GM12873 (cell line): ENCODE results near the gene PYGL.

Source experiments
- TF ChIP-seq, protein P1 (sequence below): IDR thresholded peaks from 2 replicates; pipeline ENCODE4 v1.5.1; 2012; ENCODE audit warnings: low read depth, mild to moderate bottlenecking, moderate library complexity, low read length, control low read depth; ENCODE audit not compliant: insufficient read depth; ENCODE audit errors: missing control alignments

Gene PYGL

DNA sequence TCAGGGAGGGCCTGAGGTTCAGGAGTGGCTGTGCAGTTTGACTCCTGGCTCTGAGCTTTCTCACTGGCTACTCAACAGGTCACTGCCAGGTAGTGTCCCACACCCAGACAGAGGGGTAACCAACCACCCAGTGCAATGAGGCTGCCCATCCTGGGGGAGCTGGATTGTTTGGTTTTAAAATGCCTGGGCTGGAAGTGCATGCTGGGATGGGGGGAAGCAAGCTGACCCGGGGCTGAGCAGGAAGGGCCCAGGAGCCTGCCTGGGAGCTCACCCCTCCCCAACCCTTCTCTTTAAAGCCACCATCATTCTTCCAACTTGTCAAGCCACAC is 85.0 kb downstream of the PYGL start:
- TF ChIP-seq, protein P1, sequence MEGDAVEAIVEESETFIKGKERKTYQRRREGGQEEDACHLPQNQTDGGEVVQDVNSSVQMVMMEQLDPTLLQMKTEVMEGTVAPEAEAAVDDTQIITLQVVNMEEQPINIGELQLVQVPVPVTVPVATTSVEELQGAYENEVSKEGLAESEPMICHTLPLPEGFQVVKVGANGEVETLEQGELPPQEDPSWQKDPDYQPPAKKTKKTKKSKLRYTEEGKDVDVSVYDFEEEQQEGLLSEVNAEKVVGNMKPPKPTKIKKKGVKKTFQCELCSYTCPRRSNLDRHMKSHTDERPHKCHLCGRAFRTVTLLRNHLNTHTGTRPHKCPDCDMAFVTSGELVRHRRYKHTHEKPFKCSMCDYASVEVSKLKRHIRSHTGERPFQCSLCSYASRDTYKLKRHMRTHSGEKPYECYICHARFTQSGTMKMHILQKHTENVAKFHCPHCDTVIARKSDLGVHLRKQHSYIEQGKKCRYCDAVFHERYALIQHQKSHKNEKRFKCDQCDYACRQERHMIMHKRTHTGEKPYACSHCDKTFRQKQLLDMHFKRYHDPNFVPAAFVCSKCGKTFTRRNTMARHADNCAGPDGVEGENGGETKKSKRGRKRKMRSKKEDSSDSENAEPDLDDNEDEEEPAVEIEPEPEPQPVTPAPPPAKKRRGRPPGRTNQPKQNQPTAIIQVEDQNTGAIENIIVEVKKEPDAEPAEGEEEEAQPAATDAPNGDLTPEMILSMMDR, result no peak

GRCh38 chr14:50856660-50857059 is 87.6 kb downstream of the PYGL start:
- TF ChIP-seq, protein P1, result no peak

GRCh38 chr14:50855558-50855957 is 88.7 kb downstream of the PYGL start:
- TF ChIP-seq, protein P1, result no peak
